GM19240 (cell line): ENCODE data around the gene RANBP3.
"Not testable (repeated sequence)": the region's sequence is repeated elsewhere in the genome, so short reads cannot be mapped to it uniquely, and the experiment has no call there.

Experiments used
- DNase-seq: peaks from one replicate; pipeline ENCODE4 v3.0.0; 2011; ENCODE audit warnings: low spot score; ENCODE audit not compliant: insufficient read length

RANBP3 gene

GRCh38 chr19:5966215-5966614 is 11.7 kb downstream of the RANBP3 start:
- DNase-seq: no peak

GRCh38 chr19:5964816-5965565 is 12.9 kb downstream of the RANBP3 start:
- no peak for DNase-seq

- DNase-seq: no peak
These were observed 14.1 kb downstream of the RANBP3 start for GRCh38 chr19:5963855-5964254.

- not testable (repeated sequence) for DNase-seq
These were observed 14.7 kb downstream of the RANBP3 start for GRCh38 chr19:5963259-5963658.

- no peak for DNase-seq
These were observed 15.7 kb downstream of the RANBP3 start for GRCh38 chr19:5961969-5962945.

GRCh38 chr19:5961641-5961968 is 16.3 kb downstream of the RANBP3 start:
- not testable (repeated sequence) for DNase-seq

GRCh38 chr19:5960005-5961001 is 17.6 kb downstream of the RANBP3 start:
- DNase-seq: no peak

- DNase-seq: no peak
These were observed 18.5 kb downstream of the RANBP3 start for GRCh38 chr19:5959260-5960004.

GRCh38 chr19:5958851-5959122 is 19.2 kb downstream of the RANBP3 start:
- DNase-seq: no peak

- no peak for DNase-seq
These were observed 19.7 kb downstream of the RANBP3 start for GRCh38 chr19:5958074-5958850.

GRCh38 chr19:5957170-5957569 is 20.8 kb downstream of the RANBP3 start:
- DNase-seq: no peak

- DNase-seq: no peak
These were observed 21.2 kb downstream of the RANBP3 start for GRCh38 chr19:5956728-5957127.

- DNase-seq: no peak
These were observed 21.6 kb downstream of the RANBP3 start for GRCh38 chr19:5956323-5956722.

- no peak for DNase-seq
These were observed 22.4 kb downstream of the RANBP3 start for GRCh38 chr19:5955636-5955935.

- no peak for DNase-seq
These were observed 23.6 kb downstream of the RANBP3 start for GRCh38 chr19:5954293-5954692.

GRCh38 chr19:5953680-5954213 is 24.2 kb downstream of the RANBP3 start:
- DNase-seq: no peak

- no peak for DNase-seq
These were observed 24.8 kb downstream of the RANBP3 start for GRCh38 chr19:5953030-5953589.

GRCh38 chr19:5952193-5953029 is 25.5 kb downstream of the RANBP3 start:
- DNase-seq: no peak
